NCI-H2081 treated with DMSO at 0.1 percent for 48 hours (cell line): ENCODE measurements around the gene RNF138.
A peak's percentile ranks its signal among the peaks of the same experiment; 100 is the strongest.
"Not testable (repeated sequence)": the region's sequence is repeated elsewhere in the genome, so short reads cannot be mapped to it uniquely, and the experiment has no call there.

Experiments
- DNase-seq: peaks from one replicate; lab custom pipeline; 2025; lab: John Stamatoyannopoulos, UW

RNF138 gene

DNA sequence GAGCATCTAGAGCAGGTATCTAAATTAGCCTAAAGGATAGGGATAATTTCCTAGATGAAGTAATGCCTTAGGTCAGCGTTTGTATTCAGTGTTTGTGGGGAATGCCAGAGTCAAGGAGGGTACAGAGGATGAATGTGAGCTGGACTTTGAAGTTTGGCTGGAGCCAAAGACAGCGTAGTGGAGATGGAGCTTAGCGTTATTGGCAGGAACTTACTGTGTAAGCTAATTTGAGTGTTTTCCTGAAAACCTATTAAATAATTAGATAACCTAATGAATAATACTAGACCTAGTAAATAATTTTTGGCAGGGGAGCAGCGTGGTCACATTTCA is 4.2 kb downstream of the RNF138 start:
- DNase-seq, result no peak

DNA sequence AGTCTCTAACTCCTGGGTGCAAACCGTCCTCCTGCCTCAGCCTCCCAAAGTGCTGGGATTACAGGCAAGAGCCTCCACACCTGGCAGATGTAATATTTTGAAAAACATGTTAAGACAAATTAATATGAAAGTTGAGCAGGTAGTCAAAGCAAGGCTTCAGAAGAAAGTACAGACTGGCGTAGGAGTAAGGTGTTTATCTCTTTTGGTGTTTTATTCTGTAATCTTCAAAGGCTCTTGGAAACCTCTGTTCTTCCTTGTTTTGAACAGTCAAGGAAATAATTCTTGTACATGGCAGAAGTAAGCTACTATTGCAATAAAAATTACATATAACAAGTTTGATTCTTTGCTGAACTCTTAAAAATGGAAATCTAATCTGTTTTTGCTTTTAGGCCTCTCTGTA is 5.3 kb downstream of the RNF138 start:
- DNase-seq, result no peak

DNA sequence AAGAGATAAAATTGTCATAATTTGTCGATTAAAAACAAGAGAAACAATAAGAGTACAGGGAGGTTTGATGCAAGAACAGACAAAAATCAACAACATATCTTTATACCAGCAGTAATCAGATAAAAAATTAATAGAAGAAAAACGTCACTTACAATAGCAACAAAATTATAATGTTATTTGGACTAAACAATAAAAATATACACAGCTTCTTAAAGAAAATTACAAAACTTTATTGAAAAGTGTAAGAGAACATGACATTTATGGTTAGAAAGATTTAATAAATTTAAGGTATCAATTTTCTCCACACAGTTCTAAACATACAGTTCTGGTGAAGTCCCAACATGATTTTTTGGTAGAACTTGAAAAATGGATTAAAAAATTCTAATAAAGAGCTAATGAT is 12.8 kb downstream of the RNF138 start:
- DNase-seq, result no peak

DNA sequence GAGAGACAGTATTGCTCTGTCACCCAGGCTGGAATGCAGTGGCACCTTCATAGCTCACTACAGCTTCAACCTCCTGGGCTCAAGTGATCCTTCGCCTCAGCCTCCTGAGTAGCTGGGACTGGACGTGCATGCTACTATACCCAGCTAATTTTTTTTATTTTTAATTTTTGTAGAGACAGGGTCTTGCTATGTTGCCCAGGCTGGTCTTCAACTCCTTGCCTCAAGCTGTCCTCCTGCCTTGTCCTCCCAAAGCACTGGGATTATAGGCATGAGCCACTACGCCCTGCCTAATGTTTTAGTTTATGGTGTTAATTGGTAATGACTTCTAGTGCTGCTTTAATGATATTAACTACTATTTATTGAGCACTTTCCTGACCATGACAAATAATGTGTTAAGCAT is 18.3 kb downstream of the RNF138 start:
- DNase-seq, result no peak

DNA sequence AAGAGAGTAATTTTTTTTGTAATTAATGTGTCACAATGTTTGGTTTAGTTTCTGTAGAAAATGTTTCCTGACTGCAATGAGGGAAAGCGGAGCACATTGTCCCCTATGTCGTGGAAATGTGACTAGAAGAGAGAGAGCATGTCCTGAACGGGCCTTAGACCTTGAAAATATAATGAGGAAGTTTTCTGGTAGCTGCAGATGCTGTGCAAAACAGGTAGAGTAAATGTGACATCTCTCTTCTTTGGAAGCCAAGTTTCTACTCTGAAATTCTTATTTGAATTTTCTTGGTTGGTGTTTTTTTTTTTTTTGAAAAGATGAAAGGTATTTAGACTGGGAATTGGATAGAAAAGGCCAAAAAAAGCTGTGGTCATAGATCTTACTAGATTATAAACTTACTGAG is 20.0 kb downstream of the RNF138 start:
- no peak for DNase-seq

DNA sequence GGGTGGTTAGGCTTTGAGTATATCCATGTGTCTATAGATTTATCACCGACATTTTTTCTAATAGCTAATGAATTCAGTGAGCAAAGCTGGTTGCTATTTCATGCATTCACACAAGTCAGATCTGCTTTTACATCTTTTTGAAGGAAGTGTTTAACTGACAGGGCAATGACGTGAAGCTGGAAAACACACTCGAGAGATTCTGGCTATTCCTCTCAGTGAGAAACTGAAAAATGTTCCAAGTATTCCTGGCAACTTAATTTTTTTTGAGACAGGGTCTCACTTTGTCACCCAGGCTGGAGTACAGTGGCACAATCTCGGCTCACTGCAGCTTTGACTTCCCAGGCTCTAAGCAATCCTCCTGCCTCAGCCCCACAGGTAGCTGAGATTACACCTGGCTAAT is 21.2 kb downstream of the RNF138 start:
- no peak for DNase-seq

DNA sequence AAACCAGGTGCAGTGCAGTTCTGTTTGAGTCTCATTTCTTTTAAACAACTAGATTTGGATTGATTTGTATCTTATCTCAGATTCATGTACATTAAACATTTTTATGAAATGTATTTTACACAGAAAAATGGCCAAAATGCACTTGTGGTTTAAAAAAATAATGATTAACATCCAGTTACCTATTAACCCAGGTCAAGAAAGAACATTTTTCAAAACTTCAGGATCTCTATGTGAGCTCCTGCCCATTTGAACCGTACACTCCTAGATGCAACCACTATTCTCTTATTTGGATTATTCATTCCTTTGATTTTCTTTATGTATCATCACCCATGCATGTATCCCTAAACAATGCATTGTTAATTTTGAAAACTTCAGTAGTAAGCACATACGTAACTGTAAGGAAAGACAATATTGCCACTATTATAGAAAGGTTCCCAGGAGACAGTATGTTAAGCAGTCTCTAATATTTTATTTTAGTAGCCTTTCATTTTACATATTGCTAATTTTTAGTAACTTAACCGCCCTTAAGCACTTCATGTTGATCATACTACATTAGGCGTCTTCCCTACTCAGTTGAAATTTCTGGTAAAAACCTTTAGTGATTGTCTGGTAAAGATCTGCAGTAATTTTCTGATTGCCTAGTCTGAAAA is 22.7 kb downstream of the RNF138 start:
- no peak for DNase-seq

DNA sequence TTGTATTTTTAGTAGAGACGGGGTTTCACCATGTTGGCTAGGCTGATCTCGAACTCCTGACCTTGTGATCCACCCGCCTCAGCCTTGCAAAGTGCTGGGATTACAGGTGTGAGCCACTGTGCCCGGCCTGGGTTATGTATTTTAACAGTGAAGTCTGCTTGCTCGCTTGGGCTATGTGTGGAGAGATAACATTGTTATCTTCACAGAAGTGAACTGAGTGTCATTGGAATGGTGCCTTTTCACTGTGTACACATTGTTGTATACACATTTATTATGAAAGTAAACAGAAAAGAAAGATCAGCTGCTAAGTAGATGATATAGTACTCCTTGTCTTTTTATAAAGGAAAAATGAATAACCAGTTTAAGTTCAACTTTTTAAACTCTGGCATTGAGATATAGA is 30.4 kb downstream of the RNF138 start:
- DNase-seq, result no peak

DNA sequence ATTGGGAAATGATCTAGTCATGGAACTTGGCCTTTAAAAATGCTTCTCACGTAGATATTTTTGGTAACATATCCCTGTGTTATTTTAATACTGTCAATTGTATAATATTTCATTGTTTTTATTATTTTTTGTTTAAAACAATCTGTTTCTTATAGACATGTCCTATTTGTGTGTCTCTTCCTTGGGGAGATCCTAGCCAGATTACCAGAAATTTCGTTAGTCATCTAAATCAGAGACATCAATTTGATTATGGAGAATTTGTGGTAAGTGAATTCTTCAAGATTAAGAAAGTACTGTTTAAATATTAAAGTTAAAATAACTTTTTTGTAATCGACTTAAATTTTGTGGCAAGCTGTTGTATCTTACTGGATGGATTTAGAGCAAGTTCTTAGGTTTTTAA is 34.9 kb downstream of the RNF138 start:
- DNase-seq, result no peak

DNA sequence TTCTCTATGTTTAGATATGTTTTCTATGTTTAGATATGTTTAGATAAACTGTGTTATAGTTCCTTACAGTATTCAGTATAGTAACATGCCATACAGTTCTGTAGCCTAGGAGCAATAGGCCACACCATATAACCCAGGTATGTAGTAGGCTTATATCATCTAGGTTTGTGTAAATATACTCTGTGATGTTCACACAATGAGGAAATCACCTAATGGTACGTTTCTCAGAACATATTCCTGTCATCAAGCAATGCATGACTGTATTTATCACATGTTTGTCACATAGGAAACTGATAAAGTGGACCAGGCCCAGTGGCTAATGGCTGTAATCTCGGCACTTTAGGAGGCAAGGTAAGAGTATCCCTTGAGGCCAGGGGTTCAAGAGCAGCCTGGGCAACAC is 44.0 kb downstream of the RNF138 start:
- no peak for DNase-seq

DNA sequence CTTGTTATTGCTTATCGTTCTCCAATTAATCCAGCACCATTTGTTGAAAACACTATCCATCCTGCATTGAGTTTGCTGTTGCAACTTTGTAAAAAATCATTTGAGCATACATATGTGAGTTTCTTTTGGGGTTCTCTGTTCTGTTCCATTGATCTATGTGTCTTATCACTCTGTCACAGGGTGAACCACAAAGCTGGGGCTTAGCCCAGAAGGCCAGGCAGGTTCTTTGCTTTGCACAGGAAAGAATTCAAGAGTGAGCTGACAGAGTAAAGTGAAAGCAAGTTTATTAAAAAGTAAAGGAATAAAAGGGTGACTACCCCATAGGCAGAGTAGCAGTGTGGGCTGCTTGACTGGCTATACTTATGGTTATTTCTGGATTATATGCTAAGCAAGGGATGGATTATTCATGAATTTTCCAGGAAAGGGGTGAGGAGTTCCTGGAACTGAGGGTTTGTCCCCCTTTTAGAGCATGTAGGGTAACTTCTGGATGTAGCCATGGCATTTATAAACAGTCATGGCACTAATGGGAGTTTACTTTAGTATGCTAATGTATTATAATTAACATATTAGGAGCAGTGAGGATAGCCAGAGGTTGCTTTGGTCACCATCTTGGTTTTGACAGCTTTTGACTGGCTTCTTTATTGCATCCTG is 46.8 kb downstream of the RNF138 start:
- DNase-seq, result no peak

DNA sequence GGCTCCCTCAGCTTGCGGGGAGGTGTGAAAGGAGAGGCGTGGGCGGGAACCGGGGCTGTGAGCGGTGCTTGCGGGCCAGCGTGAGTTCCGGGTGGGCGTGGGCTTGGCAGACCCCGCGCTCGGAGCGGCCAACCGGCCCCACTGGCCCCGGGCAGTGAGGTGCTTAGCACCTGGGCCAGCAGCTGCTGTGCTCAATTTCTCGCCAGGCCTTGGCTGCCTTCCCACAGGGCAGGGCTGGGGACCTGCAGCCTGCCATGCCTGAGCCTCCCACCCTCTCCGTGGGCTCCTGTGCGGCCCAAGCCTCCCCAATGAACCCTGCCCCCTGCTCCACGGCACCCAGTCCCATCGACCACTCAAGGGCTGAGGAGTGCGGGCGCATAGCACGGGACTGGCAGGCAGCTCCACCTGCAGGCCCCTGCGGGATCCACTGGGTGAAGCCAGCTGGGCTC is 48.2 kb downstream of the RNF138 start:
- DNase-seq, result no peak

DNA sequence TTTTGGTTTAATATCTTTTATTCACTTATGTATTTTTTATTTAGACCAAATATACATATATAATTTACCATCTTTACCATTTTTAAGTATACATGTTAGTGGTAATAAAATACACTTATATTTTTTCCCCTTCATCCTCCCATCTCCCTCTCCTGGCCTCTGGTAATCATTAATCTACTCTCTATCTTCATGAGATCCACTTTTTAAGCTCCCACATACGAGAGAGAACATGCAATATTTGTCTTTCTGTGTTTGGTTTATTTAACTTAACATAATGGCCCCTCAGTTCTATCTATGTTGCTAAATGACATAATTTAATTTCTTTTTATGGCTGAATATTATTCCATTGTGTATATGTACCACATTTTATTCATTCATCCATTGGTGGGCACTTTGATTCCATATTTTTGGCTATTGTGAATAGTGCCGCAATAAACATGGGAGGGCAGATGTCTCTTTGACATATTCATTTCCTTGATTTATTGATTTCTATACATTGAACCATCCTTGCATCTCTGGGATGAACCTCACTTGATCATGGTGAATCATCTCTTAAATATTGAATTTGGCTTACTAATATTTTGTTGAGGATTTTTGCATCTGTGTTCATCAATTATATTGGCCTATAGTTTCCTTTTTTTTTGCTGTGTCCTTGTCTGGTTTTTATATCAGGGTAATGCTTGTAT is 56.7 kb downstream of the RNF138 start:
- no peak for DNase-seq

DNA sequence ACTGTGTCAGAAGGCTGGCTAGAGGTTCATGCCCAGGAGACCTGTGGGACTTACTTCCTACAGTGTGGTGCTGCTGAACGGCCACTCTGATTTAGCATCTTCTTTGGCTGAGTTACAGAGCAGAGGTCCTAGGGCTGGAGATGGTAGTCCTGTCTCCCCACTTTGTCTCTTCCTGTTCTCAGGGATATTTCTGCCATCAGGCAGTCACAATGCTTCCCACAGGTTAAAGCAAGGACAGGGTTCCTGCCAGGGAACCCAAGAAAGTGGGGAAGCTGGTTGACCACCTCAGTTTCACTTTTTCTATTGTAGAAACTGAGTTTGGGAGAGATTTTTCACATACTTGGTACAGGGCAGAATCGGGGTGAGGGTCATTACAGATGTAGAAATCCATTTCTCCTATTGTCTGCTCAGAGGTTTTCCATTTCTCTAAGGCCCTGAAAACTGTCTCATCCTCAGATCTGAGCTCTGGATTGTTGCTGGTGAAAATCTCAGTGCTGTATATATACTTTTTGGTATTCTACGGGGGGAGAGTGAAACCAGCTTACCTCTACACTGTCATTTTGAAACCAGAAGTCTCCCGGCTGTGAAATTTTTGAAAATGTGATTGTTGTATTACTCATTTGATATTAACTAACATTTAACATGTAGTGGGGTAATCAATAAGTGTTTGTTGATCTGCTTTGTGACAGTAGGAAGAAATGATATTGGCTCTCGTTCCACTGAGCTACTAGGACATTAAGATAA is 61.2 kb downstream of the RNF138 start:
- DNase-seq, result no peak

DNA sequence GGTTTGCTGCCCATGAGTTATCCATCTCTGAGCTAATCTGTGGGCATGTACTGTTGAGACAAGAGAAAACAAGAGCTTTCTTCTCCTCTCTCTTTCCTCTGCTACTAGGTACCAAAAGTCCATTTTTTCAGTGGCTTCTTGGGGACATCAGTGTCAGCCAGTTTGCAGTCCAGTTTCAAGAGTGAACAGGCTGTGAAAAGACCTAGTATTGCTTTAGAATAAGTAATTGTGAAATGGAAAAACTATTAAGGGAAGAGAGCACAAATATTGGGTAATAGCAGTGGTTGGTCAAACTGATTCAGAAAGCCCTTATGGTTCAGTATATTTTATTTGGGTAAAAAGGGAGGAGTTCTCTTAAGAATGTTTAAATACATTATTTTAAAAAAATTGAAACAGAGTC is 65.2 kb downstream of the RNF138 start:
- no peak for DNase-seq

DNA sequence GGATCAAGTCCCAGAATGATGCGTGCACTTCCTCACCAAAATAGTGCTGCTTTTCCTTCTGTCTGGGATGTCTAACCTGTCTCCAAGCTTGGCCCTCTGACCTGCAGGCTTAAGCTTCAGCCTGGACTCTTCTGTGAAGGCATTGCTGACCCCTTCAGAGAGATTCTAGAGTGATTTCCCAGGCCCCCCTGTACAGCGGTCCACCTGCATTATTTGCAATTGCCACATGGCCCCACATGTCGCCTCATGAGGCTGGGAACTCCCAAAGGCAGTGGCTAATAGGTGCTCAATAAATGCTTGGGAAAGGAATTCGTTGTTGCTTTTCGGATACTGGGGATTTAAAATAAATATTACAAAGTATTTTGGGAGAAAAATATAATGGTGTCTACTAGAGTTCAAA is 65.9 kb downstream of the RNF138 start:
- DNase-seq, result no peak

DNA sequence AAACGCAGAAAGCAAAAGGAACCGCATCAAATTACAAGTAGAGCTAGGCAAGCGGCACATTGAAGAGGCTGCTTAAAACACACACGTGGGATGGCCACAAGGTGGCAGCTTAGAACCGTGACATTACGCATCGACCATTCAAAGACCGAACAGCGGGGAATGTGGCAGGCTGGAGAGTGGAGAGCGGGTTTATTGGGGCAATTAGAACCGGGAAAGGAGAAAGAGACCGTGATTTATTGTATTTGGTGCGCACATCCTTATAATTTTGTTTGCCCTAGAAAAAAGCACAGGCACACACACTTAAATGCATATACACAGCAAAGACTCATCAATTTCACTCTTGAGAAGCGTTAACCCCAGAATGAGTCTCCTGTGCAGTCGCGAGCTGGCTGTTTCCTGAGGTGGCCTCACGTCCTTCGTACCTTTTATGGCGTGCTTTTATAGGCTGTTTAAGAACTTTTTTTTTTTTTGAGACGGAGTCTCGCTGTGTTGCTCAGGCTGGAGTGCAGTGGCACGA is 66.5 kb downstream of the RNF138 start:
- peak; percentile 81 for DNase-seq

DNA sequence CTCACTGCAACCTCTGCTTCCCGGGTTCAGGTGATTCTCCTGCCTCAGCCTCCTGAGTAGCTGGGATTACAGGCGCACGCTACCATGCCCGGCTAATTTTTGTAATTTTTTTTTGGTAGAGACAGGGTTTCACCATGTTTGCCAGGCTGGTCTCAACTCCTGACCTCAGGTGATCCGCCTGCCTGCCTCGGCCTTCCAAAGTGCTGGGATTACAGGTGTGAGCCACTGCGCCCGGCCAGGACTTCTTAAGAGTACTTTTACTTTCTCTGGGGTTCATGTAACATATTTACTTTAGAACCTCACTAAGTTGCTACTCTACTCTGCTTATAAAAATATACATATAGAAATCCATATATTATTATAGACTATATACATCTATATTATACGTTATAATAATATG is 67.0 kb downstream of the RNF138 start:
- DNase-seq, result not testable (repeated sequence)

DNA sequence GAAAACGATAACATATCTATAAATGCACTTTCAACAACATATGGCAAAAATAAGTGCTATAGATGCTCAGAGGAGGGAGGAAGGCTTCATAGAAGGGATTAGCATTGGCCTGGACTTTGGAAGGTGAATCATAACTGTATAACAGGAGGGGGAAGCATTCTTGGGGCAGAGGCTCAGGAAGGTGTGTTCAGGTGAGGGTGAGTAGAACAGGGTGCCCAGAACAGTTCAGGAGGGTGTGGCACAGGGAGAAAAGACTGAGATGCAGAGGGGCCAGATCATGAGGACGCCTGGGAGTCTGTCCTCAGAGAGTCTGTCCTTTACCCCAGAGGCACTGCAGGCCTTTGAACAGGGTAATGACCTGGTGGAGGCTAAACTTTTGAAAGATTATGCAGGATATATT is 68.9 kb downstream of the RNF138 start:
- DNase-seq, result no peak

DNA sequence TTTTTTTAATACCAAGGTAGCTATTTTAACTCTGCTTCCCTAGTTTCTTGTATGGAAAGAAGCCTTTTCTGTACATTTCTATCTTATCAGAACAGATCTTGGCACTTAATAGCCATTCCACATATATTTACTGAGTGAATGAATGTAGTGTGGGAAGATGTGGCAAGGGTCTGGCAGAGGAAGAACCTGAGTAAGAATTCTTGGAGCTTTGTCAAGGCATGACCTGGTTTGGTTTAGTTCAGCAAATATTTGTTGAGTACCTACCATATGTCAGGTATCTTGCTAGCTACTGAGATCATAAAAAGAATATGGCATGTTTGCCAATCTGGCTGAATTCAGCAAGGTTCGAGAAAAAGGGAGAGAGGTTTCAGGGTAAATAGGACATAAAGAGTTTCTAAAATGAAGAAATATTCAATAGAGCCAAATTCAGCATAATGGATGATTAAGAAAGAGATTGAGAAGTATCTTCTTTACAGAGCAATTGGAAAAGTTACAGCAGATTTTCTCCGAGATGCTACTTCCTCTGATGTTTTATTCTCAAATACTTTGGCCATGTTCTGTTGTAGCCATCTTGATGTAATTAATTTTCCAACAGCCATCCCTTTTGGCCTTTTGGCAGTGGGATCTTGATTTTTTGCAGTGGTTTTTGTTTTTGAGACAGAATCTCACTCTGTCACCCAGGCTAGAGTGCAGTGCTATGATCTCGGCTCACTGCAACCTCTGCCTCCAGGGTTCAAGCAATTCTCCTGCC is 76.5 kb downstream of the RNF138 start:
- DNase-seq, result no peak

DNA sequence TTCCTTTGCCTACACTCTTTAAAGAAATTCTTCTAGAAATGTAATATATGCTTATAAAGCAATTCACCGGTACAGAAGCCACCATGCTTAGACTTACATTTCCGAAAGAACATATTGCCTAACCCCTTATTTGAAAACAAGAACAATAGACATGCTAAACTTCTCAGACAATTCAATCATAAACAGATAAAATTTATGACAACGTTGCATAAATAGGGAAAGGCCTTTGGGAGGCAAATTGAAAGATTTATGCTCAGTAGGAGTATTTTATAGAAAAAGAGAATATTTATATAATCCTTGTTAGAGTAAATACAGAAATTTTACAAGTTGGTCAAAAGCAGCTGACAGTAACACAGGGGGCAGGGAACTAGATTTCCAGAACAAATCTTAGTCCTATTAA is 82.0 kb downstream of the RNF138 start:
- DNase-seq, result no peak

DNA sequence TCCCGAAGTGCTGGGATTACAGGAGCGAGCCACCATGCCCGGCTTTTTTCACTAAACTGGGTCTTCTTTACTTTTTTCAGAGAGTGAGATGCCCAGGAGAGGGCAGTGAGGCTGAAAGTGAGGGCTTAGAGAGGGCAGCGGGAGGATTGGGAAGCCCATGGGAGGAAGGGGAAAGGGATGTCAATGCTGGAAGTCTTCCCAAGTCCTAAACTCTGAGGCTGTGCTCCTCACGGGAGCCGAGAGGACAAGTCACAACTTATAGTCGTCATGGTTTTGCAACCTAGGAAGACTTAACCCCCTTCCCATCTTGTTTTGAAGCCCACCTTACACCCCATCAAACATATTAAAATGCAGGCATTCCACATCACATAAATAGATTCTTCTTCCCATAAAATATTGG is 83.0 kb downstream of the RNF138 start:
- DNase-seq, result no peak
